GM23338 (cell line): ENCODE measurements around the gene LRP10. TPM values are rescaled to one million over a fixed set of nuclear protein-coding genes. Genes with fewer than 3 reads are reported as not detected.

Source experiments
- ATAC-seq: fragments of 200-7000 bp; cut with Tn5 transposase; 3 replicates; pipeline ENCODE4 v1.9.1; 2020
- DNase-seq: peaks from one replicate; pipeline ENCODE4 v3.0.0-alpha.2; 2015; ENCODE audit warnings: low spot score
- H2AFZ ChIP-seq: fragments of 200-600 bp; sonication (generic); 2 replicates; pipeline ENCODE4 v1.8.0; 2016; ENCODE audit warnings: antibody characterized with exemption, mild to moderate bottlenecking, moderate library complexity
- H3F3A ChIP-seq: fragments of 200-600 bp; sonication (generic); replicated peaks from 2 replicates; pipeline ENCODE4 v1.8.0; 2017; ENCODE audit warnings: antibody characterized with exemption, mixed run types, low read depth
- H3K27ac ChIP-seq: fragments of 200-600 bp; sonication (generic); 2 replicates; pipeline ENCODE4 v1.6.1; 2016; ENCODE audit warnings: low read depth
- H3K27me3 ChIP-seq: fragments of 200-600 bp; sonication (generic); 2 replicates; pipeline ENCODE4 v1.8.0; 2016; ENCODE audit warnings: mild to moderate bottlenecking, mixed run types, moderate library complexity; ENCODE audit not compliant: insufficient read depth
- H3K36me3 ChIP-seq: fragments of 200-600 bp; sonication (generic); 2 replicates; pipeline ENCODE4 v1.8.0; 2016; ENCODE audit warnings: mild to moderate bottlenecking; ENCODE audit not compliant: insufficient read depth
- H3K4me1 ChIP-seq: fragments of 200-600 bp; sonication (generic); 2 replicates; pipeline ENCODE4 v1.8.0; 2016; ENCODE audit warnings: mild to moderate bottlenecking, moderate library complexity; ENCODE audit not compliant: insufficient read depth
- H3K4me2 ChIP-seq: fragments of 200-600 bp; sonication (generic); 2 replicates; pipeline ENCODE4 v1.7.1; 2017; ENCODE audit warnings: mixed run types
- H3K4me3 ChIP-seq: fragments of 200-600 bp; sonication (generic); 2 replicates; pipeline ENCODE4 v1.6.1; 2016; ENCODE audit warnings: mixed run types
- H3K79me2 ChIP-seq: fragments of 200-600 bp; sonication (generic); replicated peaks from 2 replicates; pipeline ENCODE4 v1.8.0; 2017; ENCODE audit warnings: mild to moderate bottlenecking; ENCODE audit not compliant: insufficient read depth
- H3K9me2 ChIP-seq: fragments of 200-600 bp; sonication (generic); 2 replicates; pipeline ENCODE4 v1.8.0; 2017; ENCODE audit not compliant: insufficient read depth
- H4K20me1 ChIP-seq: fragments of 200-600 bp; sonication (generic); replicated peaks from 2 replicates; pipeline ENCODE4 v1.8.0; 2017; ENCODE audit warnings: mild to moderate bottlenecking; ENCODE audit not compliant: insufficient read depth
- H3K27ac Mint-ChIP-seq: 2 replicates; pipeline ENCODE4 v1.8.0; 2020; ENCODE audit warnings: inconsistent platforms, mild to moderate bottlenecking, moderate library complexity, mixed read lengths
- H3K27me3 Mint-ChIP-seq: 3 replicates; pipeline ENCODE4 v1.8.0; 2022; ENCODE audit warnings: low read depth, mild to moderate bottlenecking, moderate library complexity, mixed read lengths, inconsistent platforms; ENCODE audit not compliant: insufficient read depth, poor library complexity
- H3K36me3 Mint-ChIP-seq: 3 replicates; pipeline ENCODE4 v1.8.0; 2021; ENCODE audit warnings: low read depth, mild to moderate bottlenecking, inconsistent platforms, moderate library complexity, mixed read lengths
- H3K4me1 Mint-ChIP-seq: 3 replicates; pipeline ENCODE4 v1.8.0; 2020; ENCODE audit warnings: mild to moderate bottlenecking, inconsistent platforms, mixed read lengths
- H3K4me3 Mint-ChIP-seq: 3 replicates; pipeline ENCODE4 v1.8.0; 2021; ENCODE audit warnings: moderate library complexity, mild to moderate bottlenecking, inconsistent platforms, mixed read lengths
- H3K9me3 Mint-ChIP-seq: 3 replicates; pipeline ENCODE4 v1.8.0; 2020; ENCODE audit warnings: moderate library complexity, mild to moderate bottlenecking, inconsistent platforms, mixed read lengths
- CREB1 ChIP-seq: fragments of 250-450 bp; sonication (Bioruptor Pico); IDR thresholded peaks from 2 replicates; pipeline ENCODE4 v1.5.0; 2020; ENCODE audit warnings: low read depth, mild to moderate bottlenecking, moderate library complexity
- EZH2 ChIP-seq: fragments of 200-600 bp; sonication (generic); IDR thresholded peaks from one replicate; pipeline ENCODE4 v1.8.0; 2017; ENCODE audit warnings: antibody characterized with exemption, mild to moderate bottlenecking, low read depth; ENCODE audit not compliant: unreplicated experiment
- EZH2phosphoT487 ChIP-seq: fragments of 200-600 bp; sonication (generic); IDR thresholded peaks from one replicate; pipeline ENCODE4 v1.8.1; 2018; ENCODE audit warnings: antibody characterized with exemption; ENCODE audit not compliant: unreplicated experiment
- JUNB ChIP-seq: IDR thresholded peaks from one replicate; pipeline ENCODE4 v1.6.1; 2016; ENCODE audit warnings: antibody characterized with exemption; ENCODE audit not compliant: unreplicated experiment
- NANOG ChIP-seq: IDR thresholded peaks from 2 replicates; pipeline ENCODE4 v1.6.1; 2016; ENCODE audit warnings: antibody characterized with exemption, borderline replicate concordance
- POLR2AphosphoS5 ChIP-seq: IDR thresholded peaks from 2 replicates; pipeline ENCODE4 v1.6.1; 2016; ENCODE audit warnings: antibody characterized with exemption, low read depth
- STAT1 ChIP-seq: IDR thresholded peaks from one replicate; pipeline ENCODE4 v1.6.1; 2016; ENCODE audit warnings: antibody characterized with exemption; ENCODE audit not compliant: unreplicated experiment
- ZNF114 ChIP-seq: fragments of 250-450 bp; sonication (Bioruptor Pico); IDR thresholded peaks from 2 replicates; pipeline ENCODE4 v1.5.0; 2020; ENCODE audit warnings: mild to moderate bottlenecking, moderate library complexity
- ZNF331 ChIP-seq: fragments of 250-450 bp; sonication (Bioruptor Pico); IDR thresholded peaks from 2 replicates; pipeline ENCODE4 v1.5.0; 2020; ENCODE audit warnings: low read depth, mild to moderate bottlenecking, moderate library complexity
- polyA plus RNA-seq: library from polyadenylated mRNA; unstranded; fragments of >200 nt; fragmentation: Nextera tagmentation; extraction: Ambion mirVana; gene quantifications from 2 replicates; pipeline ENCODE4 v1.2.1, GENCODE V29; 2016
- total RNA-seq: library from RNA; depleted of rRNA; stranded (reverse); fragments of >200 nt; shearing (Covaris generic); gene quantifications from 2 replicates; pipeline ENCODE4 v1.2.3, GENCODE V29; 2014
- TF ChIP-seq, protein P1 (sequence below): IDR thresholded peaks from 2 replicates; pipeline ENCODE4 v1.6.1; 2016; ENCODE audit warnings: antibody characterized with exemption
- TF ChIP-seq, protein P2 (sequence below): IDR thresholded peaks from one replicate; pipeline ENCODE4 v1.6.1; 2018; ENCODE audit warnings: antibody characterized with exemption; ENCODE audit not compliant: unreplicated experiment
- TF ChIP-seq, protein P3 (sequence below), 2 experiments: fragments of 200-600 bp in 1 of 2; sonication (generic) in 1 of 2; conservative IDR thresholded peaks; 2 replicates each; pipeline versions ENCODE4 v1.5.1 to v1.6.1; 2016 to 2017; ENCODE audit warnings: antibody characterized with exemption in 2 of 2, low read depth in 2 of 2, mild to moderate bottlenecking in 2 of 2, moderate library complexity in 1 of 2

LRP10 gene
- total and polyA plus RNA-seq, 2 experiments from 2014 or later, result 6.4 to 18.1 TPM

DNA sequence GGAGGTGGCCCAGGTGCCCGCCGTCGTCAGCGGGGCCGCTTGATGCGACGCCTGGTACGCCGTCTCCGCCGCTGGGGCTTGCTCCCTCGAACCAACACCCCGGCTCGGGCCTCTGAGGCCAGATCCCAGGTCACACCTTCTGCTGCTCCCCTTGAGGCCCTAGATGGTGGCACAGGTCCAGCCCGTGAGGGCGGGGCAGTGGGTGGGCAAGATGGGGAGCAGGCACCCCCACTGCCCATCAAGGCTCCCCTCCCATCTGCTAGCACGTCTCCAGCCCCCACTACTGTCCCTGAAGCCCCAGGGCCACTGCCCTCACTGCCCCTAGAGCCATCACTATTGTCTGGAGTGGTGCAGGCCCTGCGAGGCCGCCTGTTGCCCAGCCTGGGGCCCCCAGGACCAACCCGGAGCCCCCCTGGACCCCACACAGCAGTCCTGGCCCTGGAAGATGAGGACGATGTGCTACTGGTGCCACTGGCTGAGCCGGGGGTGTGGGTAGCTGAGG is 5.5 kb downstream of the LRP10 start (continued):
- TF ChIP-seq, protein P1, sequence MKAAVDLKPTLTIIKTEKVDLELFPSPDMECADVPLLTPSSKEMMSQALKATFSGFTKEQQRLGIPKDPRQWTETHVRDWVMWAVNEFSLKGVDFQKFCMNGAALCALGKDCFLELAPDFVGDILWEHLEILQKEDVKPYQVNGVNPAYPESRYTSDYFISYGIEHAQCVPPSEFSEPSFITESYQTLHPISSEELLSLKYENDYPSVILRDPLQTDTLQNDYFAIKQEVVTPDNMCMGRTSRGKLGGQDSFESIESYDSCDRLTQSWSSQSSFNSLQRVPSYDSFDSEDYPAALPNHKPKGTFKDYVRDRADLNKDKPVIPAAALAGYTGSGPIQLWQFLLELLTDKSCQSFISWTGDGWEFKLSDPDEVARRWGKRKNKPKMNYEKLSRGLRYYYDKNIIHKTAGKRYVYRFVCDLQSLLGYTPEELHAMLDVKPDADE, result no peak
- TF ChIP-seq POLR2AphosphoS5, result no peak
- no peak for TF ChIP-seq JUNB
- no peak for TF ChIP-seq EZH2
- TF ChIP-seq EZH2phosphoT487, result no peak
- TF ChIP-seq ZNF331 (CRISPR knock-in tag), result no peak
- TF ChIP-seq NANOG, result no peak
- no peak for TF ChIP-seq STAT1
- no peak for TF ChIP-seq ZNF114 (CRISPR knock-in tag)
- TF ChIP-seq, protein P2, sequence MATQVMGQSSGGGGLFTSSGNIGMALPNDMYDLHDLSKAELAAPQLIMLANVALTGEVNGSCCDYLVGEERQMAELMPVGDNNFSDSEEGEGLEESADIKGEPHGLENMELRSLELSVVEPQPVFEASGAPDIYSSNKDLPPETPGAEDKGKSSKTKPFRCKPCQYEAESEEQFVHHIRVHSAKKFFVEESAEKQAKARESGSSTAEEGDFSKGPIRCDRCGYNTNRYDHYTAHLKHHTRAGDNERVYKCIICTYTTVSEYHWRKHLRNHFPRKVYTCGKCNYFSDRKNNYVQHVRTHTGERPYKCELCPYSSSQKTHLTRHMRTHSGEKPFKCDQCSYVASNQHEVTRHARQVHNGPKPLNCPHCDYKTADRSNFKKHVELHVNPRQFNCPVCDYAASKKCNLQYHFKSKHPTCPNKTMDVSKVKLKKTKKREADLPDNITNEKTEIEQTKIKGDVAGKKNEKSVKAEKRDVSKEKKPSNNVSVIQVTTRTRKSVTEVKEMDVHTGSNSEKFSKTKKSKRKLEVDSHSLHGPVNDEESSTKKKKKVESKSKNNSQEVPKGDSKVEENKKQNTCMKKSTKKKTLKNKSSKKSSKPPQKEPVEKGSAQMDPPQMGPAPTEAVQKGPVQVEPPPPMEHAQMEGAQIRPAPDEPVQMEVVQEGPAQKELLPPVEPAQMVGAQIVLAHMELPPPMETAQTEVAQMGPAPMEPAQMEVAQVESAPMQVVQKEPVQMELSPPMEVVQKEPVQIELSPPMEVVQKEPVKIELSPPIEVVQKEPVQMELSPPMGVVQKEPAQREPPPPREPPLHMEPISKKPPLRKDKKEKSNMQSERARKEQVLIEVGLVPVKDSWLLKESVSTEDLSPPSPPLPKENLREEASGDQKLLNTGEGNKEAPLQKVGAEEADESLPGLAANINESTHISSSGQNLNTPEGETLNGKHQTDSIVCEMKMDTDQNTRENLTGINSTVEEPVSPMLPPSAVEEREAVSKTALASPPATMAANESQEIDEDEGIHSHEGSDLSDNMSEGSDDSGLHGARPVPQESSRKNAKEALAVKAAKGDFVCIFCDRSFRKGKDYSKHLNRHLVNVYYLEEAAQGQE, result no peak
- no peak for TF ChIP-seq CREB1 (CRISPR knock-in tag)

DNA sequence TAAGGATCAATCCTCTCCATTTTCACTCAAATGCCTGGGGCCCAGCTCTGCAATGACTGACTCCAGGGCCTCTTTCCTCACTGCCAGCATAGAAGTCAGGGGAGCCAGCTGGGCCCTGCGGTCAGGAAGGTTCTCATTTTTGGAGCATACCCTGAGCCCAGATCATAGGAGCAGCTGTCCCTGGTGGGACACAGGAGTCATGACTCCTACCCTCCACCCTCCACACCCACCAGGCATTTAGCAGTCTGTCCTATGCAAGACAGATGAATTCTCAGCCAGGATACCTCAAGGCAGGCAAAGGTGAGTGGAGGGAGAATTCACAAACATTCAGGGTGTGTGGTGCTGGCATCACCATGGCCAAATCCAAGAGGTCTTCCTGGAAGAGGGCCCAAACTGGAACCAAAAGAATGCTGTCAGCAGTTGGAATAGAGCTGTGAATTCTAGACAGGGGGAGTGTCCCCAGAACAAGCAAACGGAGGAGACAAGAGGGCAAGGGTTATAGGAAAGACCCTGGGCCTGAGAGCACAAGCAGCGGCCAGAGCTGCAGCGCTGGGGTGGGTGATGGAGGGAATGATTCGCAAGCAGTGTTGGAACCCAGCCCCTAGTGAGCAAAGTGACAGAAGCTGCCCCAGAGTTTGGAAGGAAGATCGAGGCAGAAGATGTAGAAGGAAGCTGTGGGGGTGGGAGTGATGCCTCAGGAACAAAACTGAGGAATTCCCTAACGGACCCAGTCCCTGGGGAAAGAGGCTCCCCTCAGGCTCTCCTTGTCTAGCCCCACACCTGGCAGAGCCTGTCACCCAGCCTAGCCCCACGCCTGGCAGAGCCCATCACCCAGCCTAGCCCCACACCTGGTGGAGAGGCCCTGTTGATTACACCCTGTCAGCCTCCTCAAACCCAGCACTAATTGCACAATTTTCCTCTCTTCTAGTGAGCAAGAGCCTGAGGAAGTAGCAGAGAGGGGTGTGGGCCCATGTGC is 7.0 kb downstream of the LRP10 start:
- Mint-ChIP-seq H3K27ac (no peak overlapping the region), H3K36me3 (peaks cover 18% of the 10 kb centered on the region), H3K27me3 (peaks cover 14% of the 10 kb centered on the region), H3K9me3 (no peaks in the 10 kb centered on the region), H3K4me3 (no peak overlapping the region; the same call in 2 of the 3 replicates), H3K4me1 (peaks cover 21% of the 10 kb centered on the region)
- no peaks in the 10 kb centered on the region for H4K20me1 ChIP-seq
- no peak overlapping the region for H3K4me3 ChIP-seq
- H3K36me3 ChIP-seq, result no peaks in the 10 kb centered on the region
- DNase-seq, result no peak
- no peaks in the 10 kb centered on the region for H3K9me2 ChIP-seq
- H3F3A ChIP-seq, result 0 out of 2 replicates have a peak, but pooled peaks cover 8% of the 10 kb centered on the region
- no peak overlapping the region for H2AFZ ChIP-seq
- peaks cover 16% of the 10 kb centered on the region for H3K4me1 ChIP-seq
- H3K27ac ChIP-seq, result no peak overlapping the region
- no peaks in the 10 kb centered on the region for H3K79me2 ChIP-seq
- no peaks in the 10 kb centered on the region for H3K27me3 ChIP-seq
- ATAC-seq, result no peak
- no peak overlapping the region for H3K4me2 ChIP-seq
- TF ChIP-seq, protein P3, sequence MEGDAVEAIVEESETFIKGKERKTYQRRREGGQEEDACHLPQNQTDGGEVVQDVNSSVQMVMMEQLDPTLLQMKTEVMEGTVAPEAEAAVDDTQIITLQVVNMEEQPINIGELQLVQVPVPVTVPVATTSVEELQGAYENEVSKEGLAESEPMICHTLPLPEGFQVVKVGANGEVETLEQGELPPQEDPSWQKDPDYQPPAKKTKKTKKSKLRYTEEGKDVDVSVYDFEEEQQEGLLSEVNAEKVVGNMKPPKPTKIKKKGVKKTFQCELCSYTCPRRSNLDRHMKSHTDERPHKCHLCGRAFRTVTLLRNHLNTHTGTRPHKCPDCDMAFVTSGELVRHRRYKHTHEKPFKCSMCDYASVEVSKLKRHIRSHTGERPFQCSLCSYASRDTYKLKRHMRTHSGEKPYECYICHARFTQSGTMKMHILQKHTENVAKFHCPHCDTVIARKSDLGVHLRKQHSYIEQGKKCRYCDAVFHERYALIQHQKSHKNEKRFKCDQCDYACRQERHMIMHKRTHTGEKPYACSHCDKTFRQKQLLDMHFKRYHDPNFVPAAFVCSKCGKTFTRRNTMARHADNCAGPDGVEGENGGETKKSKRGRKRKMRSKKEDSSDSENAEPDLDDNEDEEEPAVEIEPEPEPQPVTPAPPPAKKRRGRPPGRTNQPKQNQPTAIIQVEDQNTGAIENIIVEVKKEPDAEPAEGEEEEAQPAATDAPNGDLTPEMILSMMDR (conservative IDR thresholded peaks at IDR 0.05; ENCODE audit: low read depth in 2 of 2), result no peak
- TF ChIP-seq EZH2, result no peak
- TF ChIP-seq POLR2AphosphoS5, result no peak
- TF ChIP-seq, protein P2, result no peak
- TF ChIP-seq, protein P1, result no peak
- TF ChIP-seq ZNF114 (CRISPR knock-in tag), result no peak
